Effector CD4-positive, alpha-beta T cell (primary cell): ENCODE results near the gene CDCA5.

ENCODE experiments used
- DNase-seq: peaks from one replicate; pipeline ENCODE4 v3.0.0-alpha.2; 2020

CDCA5 gene

GRCh38 chr11:65104628-65105027 lies 20.8 kb upstream of the CDCA5 start:
- DNase-seq: no peak

- DNase-seq: no peak
Measured at GRCh38 chr11:65103476-65103875, 19.6 kb upstream of the CDCA5 start.

GRCh38 chr11:65102142-65103095 lies 18.6 kb upstream of the CDCA5 start:
- no peak for DNase-seq

GRCh38 chr11:65100674-65101350 lies 17.0 kb upstream of the CDCA5 start:
- DNase-seq: no peak

- DNase-seq: no peak
Measured at GRCh38 chr11:65096926-65097325, 13.1 kb upstream of the CDCA5 start.

GRCh38 chr11:65095974-65096806 lies 12.3 kb upstream of the CDCA5 start, which contains the start of gene VPS51:
TSS of gene VPS51 (plus strand) at chr11:65096214. CDS start at chr11:65096251, 37 bp downstream.
- DNase-seq: peak; percentile 80

- DNase-seq: no peak
Measured at GRCh38 chr11:65095427-65095826, 11.6 kb upstream of the CDCA5 start.

GRCh38 chr11:65090628-65091027 lies 6.8 kb upstream of the CDCA5 start:
- DNase-seq: no peak

GRCh38 chr11:65089621-65090020 lies 5.8 kb upstream of the CDCA5 start:
- DNase-seq: no peak

- no peak for DNase-seq
Measured at GRCh38 chr11:65087827-65088226, 4.0 kb upstream of the CDCA5 start.

- no peak for DNase-seq
Measured at GRCh38 chr11:65087216-65087615, 3.4 kb upstream of the CDCA5 start.

- no peak for DNase-seq
Measured at GRCh38 chr11:65086809-65087208, 3.0 kb upstream of the CDCA5 start.

- DNase-seq: no peak
Measured at GRCh38 chr11:65085446-65085845, 1.6 kb upstream of the CDCA5 start.

- no peak for DNase-seq
Measured at GRCh38 chr11:65084598-65085375, 947 bp upstream of the CDCA5 start.

GRCh38 chr11:65083134-65083833 lies 556 bp downstream of the CDCA5 start:
- no peak for DNase-seq

- DNase-seq: no peak
Measured at GRCh38 chr11:65078786-65079342, 5.0 kb downstream of the CDCA5 start.

- DNase-seq: peak; percentile 62
Measured at GRCh38 chr11:65078151-65078550, 5.7 kb downstream of the CDCA5 start.

- DNase-seq: no peak
Measured at GRCh38 chr11:65077451-65077850, 6.4 kb downstream of the CDCA5 start.

- DNase-seq: no peak
Measured at GRCh38 chr11:65072631-65072966, 11.2 kb downstream of the CDCA5 start.

GRCh38 chr11:65071907-65072630 lies 11.8 kb downstream of the CDCA5 start:
- no peak for DNase-seq

- DNase-seq: no peak
Measured at GRCh38 chr11:65069217-65069616, 14.6 kb downstream of the CDCA5 start.
